ENCODE data around the gene ZBTB43. TPM values are rescaled to one million over a fixed set of nuclear protein-coding genes. Genes with fewer than 3 reads are reported as not detected.

ZBTB43 gene
- total RNA-seq, 1 donor from 2014 or later: 16.7 TPM

DNA sequence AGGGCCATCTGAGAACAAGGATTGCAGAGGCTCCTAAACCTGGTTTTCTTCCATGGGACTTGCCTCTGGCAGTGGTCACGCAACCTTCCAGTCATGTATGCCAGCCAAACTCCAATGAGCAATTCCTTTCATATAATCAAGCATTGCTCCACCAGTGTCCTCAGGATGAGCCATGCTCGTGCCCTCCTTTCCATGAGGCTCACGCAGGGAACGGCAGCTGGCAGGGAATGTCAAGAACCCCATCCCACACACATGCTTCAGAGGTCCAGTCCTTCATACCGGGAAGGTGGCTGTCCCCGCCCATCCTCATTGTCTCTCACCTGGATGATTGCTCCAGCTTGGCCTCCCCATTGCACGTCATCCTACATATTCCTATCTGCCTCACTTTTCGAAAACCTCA is 42.2 kb downstream of the ZBTB43 start:
- Mint-ChIP-seq H3K36me3 (no peaks in the 10 kb centered on the region), H3K27ac (no peak overlapping the region), H3K4me1 (ENCODE audit: unreplicated experiment) (peaks cover 6% of the 10 kb centered on the region), H3K27me3 (peaks cover 6% of the 10 kb centered on the region), H3K9me3 (no peaks in the 10 kb centered on the region), H3K4me3 (no peak overlapping the region)
- DNase-seq (ENCODE audit: extremely low spot score, unreplicated experiment): no peak
- TF ChIP-seq, protein P1, sequence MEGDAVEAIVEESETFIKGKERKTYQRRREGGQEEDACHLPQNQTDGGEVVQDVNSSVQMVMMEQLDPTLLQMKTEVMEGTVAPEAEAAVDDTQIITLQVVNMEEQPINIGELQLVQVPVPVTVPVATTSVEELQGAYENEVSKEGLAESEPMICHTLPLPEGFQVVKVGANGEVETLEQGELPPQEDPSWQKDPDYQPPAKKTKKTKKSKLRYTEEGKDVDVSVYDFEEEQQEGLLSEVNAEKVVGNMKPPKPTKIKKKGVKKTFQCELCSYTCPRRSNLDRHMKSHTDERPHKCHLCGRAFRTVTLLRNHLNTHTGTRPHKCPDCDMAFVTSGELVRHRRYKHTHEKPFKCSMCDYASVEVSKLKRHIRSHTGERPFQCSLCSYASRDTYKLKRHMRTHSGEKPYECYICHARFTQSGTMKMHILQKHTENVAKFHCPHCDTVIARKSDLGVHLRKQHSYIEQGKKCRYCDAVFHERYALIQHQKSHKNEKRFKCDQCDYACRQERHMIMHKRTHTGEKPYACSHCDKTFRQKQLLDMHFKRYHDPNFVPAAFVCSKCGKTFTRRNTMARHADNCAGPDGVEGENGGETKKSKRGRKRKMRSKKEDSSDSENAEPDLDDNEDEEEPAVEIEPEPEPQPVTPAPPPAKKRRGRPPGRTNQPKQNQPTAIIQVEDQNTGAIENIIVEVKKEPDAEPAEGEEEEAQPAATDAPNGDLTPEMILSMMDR (conservative IDR thresholded peaks at IDR 0.05): no peak

DNA sequence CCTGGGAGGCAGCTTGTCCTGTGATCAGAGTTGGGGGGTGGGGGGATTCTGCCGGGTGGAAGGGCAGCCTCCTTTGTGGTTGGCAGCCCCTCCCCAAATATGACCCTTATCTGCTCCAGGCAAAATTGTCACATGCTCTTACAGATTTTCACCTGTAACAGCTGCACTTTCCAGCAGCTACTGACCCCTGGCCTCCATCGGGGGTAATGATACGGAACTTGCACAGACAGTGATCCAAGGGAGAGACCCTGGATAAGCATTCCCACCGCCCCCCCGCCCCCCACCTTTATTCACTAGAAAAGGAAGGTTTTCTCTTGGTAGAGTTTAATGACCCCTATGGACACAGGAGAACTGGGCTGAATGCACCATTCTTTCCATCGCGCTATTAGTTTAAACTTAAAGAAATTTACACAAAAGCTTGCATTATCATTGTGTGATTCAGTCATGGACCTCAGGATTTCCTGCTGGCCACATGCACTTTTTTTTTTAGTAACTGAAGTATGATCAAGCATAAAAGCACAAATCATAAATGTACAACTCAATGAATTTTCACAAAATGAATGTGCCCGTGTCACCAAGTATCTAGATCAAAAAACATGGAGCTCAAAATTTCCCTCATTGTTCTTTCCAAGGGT is 44.9 kb downstream of the ZBTB43 start:
- Mint-ChIP-seq H3K27me3 (peaks cover 17% of the 10 kb centered on the region), H3K27ac (no peak overlapping the region), H3K36me3 (no peaks in the 10 kb centered on the region), H3K9me3 (no peaks in the 10 kb centered on the region), H3K4me3 (no peak overlapping the region), H3K4me1 (ENCODE audit: unreplicated experiment) (no peaks in the 10 kb centered on the region)
- TF ChIP-seq, protein P1 (conservative IDR thresholded peaks at IDR 0.05): no peak
- DNase-seq (ENCODE audit: extremely low spot score, unreplicated experiment): no peak

DNA sequence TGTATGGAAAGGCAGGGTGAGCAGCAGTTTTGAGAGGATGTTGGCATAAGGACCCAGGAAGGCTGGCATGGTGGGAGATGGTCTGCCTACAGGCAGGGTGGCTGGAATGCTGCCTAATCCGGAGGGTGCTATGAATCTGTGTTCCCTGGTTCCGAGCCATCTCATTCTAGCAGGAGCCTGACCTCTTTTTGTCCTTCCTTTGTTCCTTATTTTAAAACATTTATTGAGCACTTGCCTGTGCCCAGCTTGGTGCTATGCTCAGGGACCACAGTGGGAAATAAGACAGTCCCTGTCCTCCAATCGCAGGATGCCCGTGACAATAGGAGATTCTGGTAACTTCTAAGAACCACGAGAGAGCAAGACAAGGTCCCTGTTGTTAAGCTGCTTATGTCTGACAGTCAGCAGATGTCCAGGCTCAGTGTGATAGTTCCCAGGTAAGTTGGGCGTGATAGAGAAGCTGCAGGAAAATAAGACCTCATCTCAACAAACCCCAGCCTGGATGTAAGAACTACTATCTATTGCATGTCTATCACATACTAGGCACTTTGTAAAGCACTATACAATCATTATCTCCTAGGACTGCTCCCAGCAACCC is 46.5 kb downstream of the ZBTB43 start:
- H3K36me3 Mint-ChIP-seq: no peaks in the 10 kb centered on the region
- no peak for DNase-seq (ENCODE audit: extremely low spot score, unreplicated experiment)
- no peak overlapping the region for H3K27ac Mint-ChIP-seq
- H3K4me3 Mint-ChIP-seq: no peak overlapping the region
- no peaks in the 10 kb centered on the region for H3K9me3 Mint-ChIP-seq
- H3K27me3 Mint-ChIP-seq: peaks cover 28% of the 10 kb centered on the region
- no peaks in the 10 kb centered on the region for H3K4me1 Mint-ChIP-seq (ENCODE audit: unreplicated experiment)
- TF ChIP-seq, protein P1 (conservative IDR thresholded peaks at IDR 0.05): no peak

DNA sequence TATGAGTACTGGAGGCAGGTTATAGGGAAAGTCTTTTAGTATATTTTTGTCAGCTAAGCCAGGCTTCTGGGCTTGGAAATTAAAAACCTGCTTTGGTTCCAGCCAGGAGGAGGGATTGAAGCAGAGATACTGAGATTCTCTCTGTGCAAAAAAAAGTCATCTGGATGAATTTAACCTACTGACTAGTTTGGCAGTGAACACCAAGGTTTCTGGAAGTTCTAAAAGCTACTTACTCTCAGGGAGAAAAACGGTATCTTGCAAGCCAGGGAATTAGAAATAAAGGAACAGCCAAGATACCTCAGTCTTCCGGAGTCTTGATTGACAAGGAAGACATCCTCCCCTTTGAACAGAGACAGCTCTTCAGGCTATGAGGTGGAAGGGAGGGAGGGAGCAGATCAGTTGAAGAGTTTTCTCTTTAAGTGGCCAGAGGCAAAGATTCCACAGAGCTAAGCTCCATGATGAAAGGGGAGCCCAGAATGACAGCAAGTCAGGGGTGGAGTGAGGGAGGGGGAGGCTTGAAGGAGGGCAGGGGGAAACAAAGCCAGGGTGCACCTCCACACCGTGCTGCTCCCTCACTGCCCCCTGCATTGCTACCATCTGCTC is 47.3 kb downstream of the ZBTB43 start:
- no peaks in the 10 kb centered on the region for H3K4me1 Mint-ChIP-seq (ENCODE audit: unreplicated experiment)

DNA sequence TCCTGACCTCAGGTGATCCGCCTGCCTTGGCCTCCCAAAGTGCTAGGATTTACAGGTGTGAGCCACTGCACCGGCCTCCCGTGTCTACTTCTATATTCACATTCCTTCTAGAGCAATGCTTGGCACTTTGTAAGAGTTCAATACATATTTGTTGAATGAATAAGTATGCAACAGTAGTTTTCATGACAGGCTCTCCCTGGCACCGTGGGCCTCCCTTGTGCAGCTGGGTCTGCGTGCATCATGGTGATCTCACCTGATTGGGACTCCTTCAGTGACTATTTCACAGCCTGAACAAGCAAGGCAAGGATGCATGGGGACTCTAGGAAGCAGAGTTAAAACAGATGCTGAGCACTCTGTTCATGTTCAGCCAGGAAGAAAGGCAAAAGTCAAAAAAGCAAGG is 48.8 kb downstream of the ZBTB43 start:
- Mint-ChIP-seq H3K27ac (no peak overlapping the region), H3K4me1 (ENCODE audit: unreplicated experiment) (no peaks in the 10 kb centered on the region), H3K9me3 (no peaks in the 10 kb centered on the region), H3K4me3 (no peak overlapping the region), H3K27me3 (peaks cover 46% of the 10 kb centered on the region), H3K36me3 (no peaks in the 10 kb centered on the region)
- TF ChIP-seq, protein P1 (conservative IDR thresholded peaks at IDR 0.05): no peak
- no peak for DNase-seq (ENCODE audit: extremely low spot score, unreplicated experiment)

More for the DNA sequence above, 47.3 kb downstream of the ZBTB43 start:
- Mint-ChIP-seq H3K27ac (no peak overlapping the region), H3K36me3 (no peaks in the 10 kb centered on the region), H3K27me3 (peaks cover 34% of the 10 kb centered on the region), H3K9me3 (no peaks in the 10 kb centered on the region), H3K4me3 (no peak overlapping the region)
- TF ChIP-seq, protein P1 (conservative IDR thresholded peaks at IDR 0.05): no peak
- DNase-seq (ENCODE audit: extremely low spot score, unreplicated experiment): no peak
